ENCODE data around the gene VWC2L.

DNA sequence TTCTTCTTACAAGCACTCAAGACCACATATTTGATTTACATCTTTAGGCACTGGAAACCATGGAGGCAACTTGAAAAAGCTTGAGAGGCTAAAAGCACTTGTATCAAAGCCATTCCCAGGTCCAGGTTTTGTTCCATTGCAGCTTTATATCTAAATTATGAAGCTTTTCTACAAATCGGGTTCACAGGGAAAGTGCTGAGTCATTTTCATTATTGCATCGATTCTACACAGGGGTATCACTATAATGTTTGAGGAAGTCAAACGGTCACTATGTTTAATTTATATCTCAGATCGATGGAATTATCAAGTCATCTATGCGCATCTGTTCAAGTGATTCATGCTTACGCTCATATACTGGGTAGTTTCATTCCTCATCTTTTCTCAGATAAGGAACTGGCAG is 118.7 kb downstream of the VWC2L start:
- TF ChIP-seq, protein P1, sequence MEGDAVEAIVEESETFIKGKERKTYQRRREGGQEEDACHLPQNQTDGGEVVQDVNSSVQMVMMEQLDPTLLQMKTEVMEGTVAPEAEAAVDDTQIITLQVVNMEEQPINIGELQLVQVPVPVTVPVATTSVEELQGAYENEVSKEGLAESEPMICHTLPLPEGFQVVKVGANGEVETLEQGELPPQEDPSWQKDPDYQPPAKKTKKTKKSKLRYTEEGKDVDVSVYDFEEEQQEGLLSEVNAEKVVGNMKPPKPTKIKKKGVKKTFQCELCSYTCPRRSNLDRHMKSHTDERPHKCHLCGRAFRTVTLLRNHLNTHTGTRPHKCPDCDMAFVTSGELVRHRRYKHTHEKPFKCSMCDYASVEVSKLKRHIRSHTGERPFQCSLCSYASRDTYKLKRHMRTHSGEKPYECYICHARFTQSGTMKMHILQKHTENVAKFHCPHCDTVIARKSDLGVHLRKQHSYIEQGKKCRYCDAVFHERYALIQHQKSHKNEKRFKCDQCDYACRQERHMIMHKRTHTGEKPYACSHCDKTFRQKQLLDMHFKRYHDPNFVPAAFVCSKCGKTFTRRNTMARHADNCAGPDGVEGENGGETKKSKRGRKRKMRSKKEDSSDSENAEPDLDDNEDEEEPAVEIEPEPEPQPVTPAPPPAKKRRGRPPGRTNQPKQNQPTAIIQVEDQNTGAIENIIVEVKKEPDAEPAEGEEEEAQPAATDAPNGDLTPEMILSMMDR (IDR thresholded peaks at IDR 0.05): no peak
- no peak for TF ChIP-seq POLR2AphosphoS5 (IDR thresholded peaks at IDR 0.05)
- no peak for TF ChIP-seq POLR2A (IDR thresholded peaks at IDR 0.05)
